GM12891 (cell line): Measurements from ENCODE around the gene SHB.

Source experiments
- PAX5 ChIP-seq: IDR thresholded peaks from 2 replicates; pipeline ENCODE4 v1.6.1; 2011; ENCODE audit warnings: low read length, moderate library complexity, mild to moderate bottlenecking; ENCODE audit not compliant: insufficient read depth, severe bottlenecking
- POLR2A ChIP-seq: IDR thresholded peaks from 2 replicates; pipeline ENCODE4 v1.6.1; 2011; ENCODE audit warnings: low read depth, low read length, control low read depth
- POLR2AphosphoS5 ChIP-seq: IDR thresholded peaks from 2 replicates; pipeline ENCODE4 v1.6.1; 2011; ENCODE audit warnings: low read depth, low read length, control low read depth
- POU2F2 ChIP-seq: IDR thresholded peaks from 2 replicates; pipeline ENCODE4 v1.6.1; 2011; ENCODE audit warnings: low read depth, mild to moderate bottlenecking, control low read depth, low read length, moderate library complexity
- SPI1 ChIP-seq: IDR thresholded peaks from 2 replicates; pipeline ENCODE4 v1.6.1; 2011; ENCODE audit warnings: low read depth, low read length, control low read depth
- TAF1 ChIP-seq: IDR thresholded peaks from 2 replicates; pipeline ENCODE4 v1.6.1; 2011; ENCODE audit warnings: low read depth, low read length, control low read depth

DNA sequence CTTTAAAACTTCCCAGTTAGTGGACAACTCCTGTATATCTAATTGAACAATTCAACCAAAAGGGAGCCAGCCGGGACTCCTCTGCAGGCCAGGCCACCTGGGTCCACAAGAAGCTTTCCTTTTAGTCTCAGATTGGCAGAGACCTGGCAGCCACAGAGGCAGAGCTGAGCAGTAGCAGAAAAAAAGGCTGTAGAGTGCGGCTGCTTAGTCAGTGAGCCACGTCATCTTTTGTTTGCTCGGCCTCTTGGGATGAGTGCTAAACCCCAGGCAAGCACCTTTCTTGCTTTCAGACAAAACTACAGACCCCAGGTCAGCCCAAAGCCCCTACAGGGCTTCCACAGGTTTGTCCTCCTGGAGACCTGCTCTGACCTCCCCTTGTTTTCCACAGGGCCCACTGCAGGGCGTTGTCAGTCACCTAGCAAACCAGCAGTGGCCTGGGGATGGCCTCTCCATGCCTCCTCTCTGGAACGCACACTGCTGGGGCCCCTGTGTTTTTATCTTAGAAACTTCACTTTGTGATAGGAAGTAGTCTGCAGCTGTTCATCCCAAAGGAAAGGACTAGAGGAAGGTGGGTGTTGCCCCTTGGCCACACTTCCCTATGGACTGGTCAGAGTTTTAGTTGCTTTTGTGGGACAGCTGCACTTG, 49.9 kb downstream of the SHB start:
- TF ChIP-seq POLR2AphosphoS5, result no peak
- TF ChIP-seq TAF1, result no peak
- TF ChIP-seq POLR2A, result no peak
- no peak for TF ChIP-seq SPI1
- no peak for TF ChIP-seq PAX5
- no peak for TF ChIP-seq POU2F2
